ENCODE results near the gene KRT3. TPM values are rescaled to one million over a fixed set of nuclear protein-coding genes. Genes with fewer than 3 reads are reported as not detected.

The KRT3 gene
- total and polyA plus RNA-seq, 2 donors (not counting 1 experiment from before 2014, with no cell fraction given): not detected

- intact Hi-C loops (cut with micrococcal nuclease): no loop called here
- Histone ChIP-seq H3K79me2 (ENCODE audit: control insufficient read depth, insufficient read depth, low read length) (no peaks in the 10 kb centered on the region), H3K9me3 (ENCODE audit: control extremely low read depth in 1 of 3, control insufficient read depth in 2 of 3, insufficient read depth in 1 of 3, low read length in 2 of 3) (no peaks in the 10 kb centered on the region), H4K20me1 (ENCODE audit: control insufficient read depth, insufficient read depth, low read length, poor library complexity, severe bottlenecking) (no peaks in the 10 kb centered on the region), H3K4me1 (ENCODE audit: control insufficient read depth in 2 of 2, insufficient read depth in 2 of 2, low read length in 2 of 2) (no peaks in the 10 kb centered on the region), H3K27ac (ENCODE audit: low read length in 2 of 2) (no peak overlapping the region), H3K4me3 (ENCODE audit: control extremely low read depth in 1 of 5, extremely low read depth in 1 of 5, insufficient read depth in 1 of 5, low read depth in 2 of 5, low read length in 4 of 5) (no peak overlapping the region), H3K36me3 (replicated peaks in 1 of 2; ENCODE audit: control extremely low read depth in 1 of 2, control insufficient read depth in 1 of 2, extremely low read depth in 1 of 2, insufficient read depth in 2 of 2, low read length in 1 of 2) (no peaks in the 10 kb centered on the region), H2AFZ (ENCODE audit: insufficient read depth, low read depth, low read length, poor library complexity, severe bottlenecking) (no peak overlapping the region), H3K27me3 (replicated peaks in 1 of 4; ENCODE audit: control extremely low read depth in 1 of 4, control insufficient read depth in 3 of 4, insufficient read depth in 4 of 4, low read length in 3 of 4) (peaks cover 0 to 12% (median 0%) of the 10 kb centered on the region in 4 experiments), H3K4me2 (replicated peaks; ENCODE audit: low read depth, low read length, poor library complexity, severe bottlenecking) (no peak overlapping the region), H3K9ac (ENCODE audit: low read length) (no peak overlapping the region)
- 63% methylated on average over 2 of the region's 3 CpGs for WGBS (ENCODE audit: insufficient coverage)
- ChIA-PET POLR2A (no interaction called here), CTCF (no interaction called here)
- Mint-ChIP-seq H3K4me3 (no peak overlapping the region), H3K27me3 (peaks cover 23% of the 10 kb centered on the region), H3K9me3 (ENCODE audit: insufficient read depth) (no peaks in the 10 kb centered on the region), H3K27ac (no peak overlapping the region), H3K4me1 (no peaks in the 10 kb centered on the region)
- no peak for ATAC-seq (ENCODE audit: low read depth)
- TF ChIP-seq CTCF (IDR thresholded peaks at IDR 0.05) (no peak), EZH2 (IDR thresholded peaks at IDR 0.05; ENCODE audit: borderline replicate concordance, insufficient read depth, low read depth, low read length, poor library complexity, severe bottlenecking) (no peak)
- DNase-seq: no peak
Observed at GRCh38 chr12:52769354-52769753, 26.6 kb downstream of the KRT3 start.

- H4K20me1 ChIP-seq (ENCODE audit: control insufficient read depth, insufficient read depth, low read length, poor library complexity, severe bottlenecking): no peaks in the 10 kb centered on the region
- H3K4me1 Mint-ChIP-seq: no peaks in the 10 kb centered on the region
- DNase-seq: no peak
- H3K4me2 ChIP-seq (replicated peaks; ENCODE audit: low read depth, low read length, poor library complexity, severe bottlenecking): no peak overlapping the region
- peaks cover 0 to 12% (median 0%) of the 10 kb centered on the region in 4 experiments for H3K27me3 ChIP-seq (replicated peaks in 1 of 4; ENCODE audit: control extremely low read depth in 1 of 4, control insufficient read depth in 3 of 4, insufficient read depth in 4 of 4, low read length in 3 of 4)
- H3K4me1 ChIP-seq (ENCODE audit: control insufficient read depth in 2 of 2, insufficient read depth in 2 of 2, low read length in 2 of 2): no peaks in the 10 kb centered on the region
- H3K79me2 ChIP-seq (ENCODE audit: control insufficient read depth, insufficient read depth, low read length): no peaks in the 10 kb centered on the region
- WGBS (ENCODE audit: insufficient coverage): 91% methylated on average over 10 of the region's 10 CpGs
- ChIA-PET POLR2A (no interaction called here), CTCF (no interaction called here)
- ATAC-seq (ENCODE audit: low read depth): no peak
- H3K4me3 Mint-ChIP-seq: no peak overlapping the region
- H3K9me3 Mint-ChIP-seq (ENCODE audit: insufficient read depth): no peaks in the 10 kb centered on the region
- H3K36me3 ChIP-seq (replicated peaks in 1 of 2; ENCODE audit: control extremely low read depth in 1 of 2, control insufficient read depth in 1 of 2, extremely low read depth in 1 of 2, insufficient read depth in 2 of 2, low read length in 1 of 2): no peaks in the 10 kb centered on the region
- no peak overlapping the region for H3K4me3 ChIP-seq (ENCODE audit: control extremely low read depth in 1 of 5, extremely low read depth in 1 of 5, insufficient read depth in 1 of 5, low read depth in 2 of 5, low read length in 4 of 5)
- no peak overlapping the region for H3K9ac ChIP-seq (ENCODE audit: low read length)
- intact Hi-C loops (cut with micrococcal nuclease): no loop called here
- no peak overlapping the region for H3K27ac ChIP-seq (ENCODE audit: low read length in 2 of 2)
- TF ChIP-seq EZH2 (IDR thresholded peaks at IDR 0.05; ENCODE audit: borderline replicate concordance, insufficient read depth, low read depth, low read length, poor library complexity, severe bottlenecking): no peak
- TF ChIP-seq CTCF (IDR thresholded peaks at IDR 0.05): no peak
- no peaks in the 10 kb centered on the region for H3K9me3 ChIP-seq (ENCODE audit: control extremely low read depth in 1 of 3, control insufficient read depth in 2 of 3, insufficient read depth in 1 of 3, low read length in 2 of 3)
- H2AFZ ChIP-seq (ENCODE audit: insufficient read depth, low read depth, low read length, poor library complexity, severe bottlenecking): no peak overlapping the region
- no peak overlapping the region for H3K27ac Mint-ChIP-seq
- peaks cover 23% of the 10 kb centered on the region for H3K27me3 Mint-ChIP-seq
Observed at GRCh38 chr12:52768479-52769200, 27.3 kb downstream of the KRT3 start.
